GM18861 (cell line): Measurements from ENCODE around the gene SLC2A4RG.

ENCODE experiments used
- ATAC-seq: cut with Tn5 transposase; IDR thresholded peaks from one replicate; pipeline ENCODE4 v1.9.1; 2021; ENCODE audit not compliant: unreplicated experiment

SLC2A4RG gene

GRCh38 chr20:63740070-63740626 lies 572 bp downstream of the SLC2A4RG start:
- no peak for ATAC-seq

DNA sequence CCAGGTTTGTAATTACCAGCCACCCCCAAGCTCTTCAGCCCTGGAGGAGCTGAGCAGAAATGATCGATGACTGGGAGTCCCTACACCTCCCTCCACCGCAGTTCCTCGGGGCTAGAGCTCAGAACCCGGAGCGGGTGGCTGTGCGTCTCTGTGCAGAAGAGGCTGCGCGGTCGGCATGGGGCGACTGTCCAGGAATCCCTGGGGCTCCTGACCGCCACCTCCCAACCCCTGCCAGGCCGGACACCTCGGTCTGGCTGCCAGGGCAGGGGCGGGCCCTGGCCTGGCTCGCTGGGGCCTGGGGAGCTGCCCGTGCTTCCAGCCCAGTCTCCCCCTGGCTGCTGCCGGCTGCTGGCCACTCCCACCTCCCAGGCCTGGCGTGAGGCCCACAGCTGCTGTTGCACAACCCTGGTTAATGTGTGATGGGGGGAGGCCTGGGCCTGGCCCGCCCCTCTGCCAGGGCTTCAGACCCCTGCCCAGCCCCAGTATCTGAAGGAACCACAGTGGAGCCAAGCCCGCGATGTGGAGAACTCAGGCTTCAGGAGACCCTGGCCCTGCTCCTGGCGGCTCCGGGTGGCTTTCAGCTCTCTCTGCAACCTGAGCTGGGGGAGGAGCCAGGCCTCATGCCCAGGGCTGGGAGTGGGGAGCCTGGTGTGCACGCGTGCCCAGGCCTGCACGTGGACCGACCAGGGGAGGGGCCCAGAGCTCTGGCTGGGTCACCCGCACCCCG lies 1.2 kb downstream of the SLC2A4RG start:
- ATAC-seq = no peak

DNA sequence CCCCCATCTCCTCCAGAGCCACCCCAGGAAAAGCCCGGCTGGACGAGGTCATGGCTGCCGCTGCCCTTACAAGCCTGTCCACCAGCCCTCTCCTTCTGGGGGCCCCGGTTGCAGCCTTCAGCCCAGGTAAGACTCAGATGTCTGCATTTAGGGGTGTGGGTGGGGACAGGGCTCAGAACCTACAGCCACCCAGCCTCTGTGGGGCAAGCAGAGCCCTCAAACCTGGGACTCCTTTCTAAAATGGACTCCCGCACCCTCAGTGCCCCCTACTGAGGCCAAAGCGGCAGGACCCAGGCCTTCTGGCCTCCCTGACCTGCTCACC lies 1.7 kb downstream of the SLC2A4RG start:
- no peak for ATAC-seq

GRCh38 chr20:63741676-63742380 lies 2.3 kb downstream of the SLC2A4RG start:
- ATAC-seq = no peak

DNA sequence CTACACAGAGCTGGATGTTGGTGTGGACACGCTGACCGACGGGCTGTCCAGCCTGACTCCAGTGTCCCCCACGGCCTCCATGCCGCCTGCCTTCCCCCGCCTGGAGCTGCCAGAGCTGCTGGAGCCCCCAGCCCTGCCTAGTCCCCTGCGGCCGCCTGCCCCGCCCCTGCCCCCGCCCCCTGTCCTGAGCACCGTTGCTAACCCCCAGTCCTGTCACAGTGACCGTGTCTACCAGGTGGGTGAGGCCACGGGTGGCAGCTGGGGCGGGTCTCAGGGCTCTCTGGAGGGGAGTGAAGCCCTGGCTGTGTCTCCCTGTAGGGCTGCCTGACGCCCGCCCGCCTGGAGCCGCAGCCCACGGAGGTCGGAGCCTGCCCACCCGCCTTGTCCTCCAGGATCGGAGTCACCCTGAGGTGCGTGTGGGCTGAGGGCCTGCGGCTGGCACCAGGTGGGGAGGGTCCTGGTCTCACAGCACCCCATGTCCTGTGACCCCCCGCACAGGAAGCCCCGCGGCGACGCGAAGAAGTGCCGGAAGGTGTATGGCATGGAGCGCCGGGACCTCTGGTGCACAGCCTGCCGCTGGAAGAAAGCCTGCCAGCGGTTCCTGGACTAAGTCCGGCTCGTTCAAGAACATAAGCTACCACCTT lies 2.9 kb downstream of the SLC2A4RG start:
- ATAC-seq = no peak

DNA sequence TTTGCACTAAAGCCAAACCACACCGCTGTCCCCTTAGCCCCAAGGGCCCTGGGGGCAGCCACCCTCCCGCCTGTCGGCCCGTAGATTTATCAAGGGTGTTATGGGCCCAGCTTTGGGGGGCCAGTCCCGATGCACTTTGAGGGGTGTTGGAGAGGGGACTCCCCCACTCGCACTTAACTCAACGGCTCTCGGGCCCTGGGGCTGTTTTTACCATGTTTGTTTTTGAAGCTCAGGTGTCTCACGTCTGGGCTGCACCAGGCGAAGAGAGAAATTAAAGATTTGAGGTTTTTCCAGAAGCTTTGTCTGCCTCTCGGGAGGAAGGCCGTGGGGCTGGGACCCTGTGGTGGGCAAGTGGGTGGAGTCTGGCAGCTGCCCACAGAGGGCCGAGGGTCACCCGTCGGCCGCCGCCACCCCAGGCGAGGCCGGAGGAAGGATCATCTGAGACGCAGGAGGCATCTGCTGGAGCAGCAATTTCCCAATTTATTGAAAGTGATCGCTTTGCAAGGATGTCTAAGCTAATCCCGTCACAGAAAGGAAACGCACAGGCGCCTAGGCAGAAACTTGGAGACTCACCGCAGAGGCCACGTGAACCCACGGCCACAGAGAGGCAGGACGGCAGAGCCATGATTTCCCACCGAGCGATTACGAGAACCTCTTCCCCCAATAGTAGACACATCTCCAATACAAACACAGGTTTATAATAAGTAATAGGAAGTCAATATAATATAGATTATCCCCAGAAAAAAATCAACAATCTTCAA lies 3.8 kb downstream of the SLC2A4RG start:
- ATAC-seq = no peak

DNA sequence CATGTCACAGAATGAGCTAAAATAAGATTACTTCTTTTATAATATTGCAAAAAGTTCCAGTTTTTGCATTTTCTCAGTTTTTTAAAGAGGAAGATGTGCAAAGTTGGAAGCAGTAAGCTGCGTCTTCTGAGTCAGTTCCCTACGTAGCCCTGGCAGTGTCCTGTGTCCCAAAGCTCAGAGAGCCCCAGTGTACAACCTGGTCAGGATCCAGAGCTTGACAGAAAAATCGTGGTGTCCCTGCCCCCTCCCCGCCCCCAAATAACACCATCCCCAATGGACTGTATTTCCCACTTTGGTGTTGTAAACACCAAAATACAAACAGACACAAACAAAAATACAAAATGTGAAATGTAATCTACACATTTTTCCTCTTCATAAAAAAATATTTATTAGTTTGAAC lies 4.6 kb downstream of the SLC2A4RG start:
- no peak for ATAC-seq

DNA sequence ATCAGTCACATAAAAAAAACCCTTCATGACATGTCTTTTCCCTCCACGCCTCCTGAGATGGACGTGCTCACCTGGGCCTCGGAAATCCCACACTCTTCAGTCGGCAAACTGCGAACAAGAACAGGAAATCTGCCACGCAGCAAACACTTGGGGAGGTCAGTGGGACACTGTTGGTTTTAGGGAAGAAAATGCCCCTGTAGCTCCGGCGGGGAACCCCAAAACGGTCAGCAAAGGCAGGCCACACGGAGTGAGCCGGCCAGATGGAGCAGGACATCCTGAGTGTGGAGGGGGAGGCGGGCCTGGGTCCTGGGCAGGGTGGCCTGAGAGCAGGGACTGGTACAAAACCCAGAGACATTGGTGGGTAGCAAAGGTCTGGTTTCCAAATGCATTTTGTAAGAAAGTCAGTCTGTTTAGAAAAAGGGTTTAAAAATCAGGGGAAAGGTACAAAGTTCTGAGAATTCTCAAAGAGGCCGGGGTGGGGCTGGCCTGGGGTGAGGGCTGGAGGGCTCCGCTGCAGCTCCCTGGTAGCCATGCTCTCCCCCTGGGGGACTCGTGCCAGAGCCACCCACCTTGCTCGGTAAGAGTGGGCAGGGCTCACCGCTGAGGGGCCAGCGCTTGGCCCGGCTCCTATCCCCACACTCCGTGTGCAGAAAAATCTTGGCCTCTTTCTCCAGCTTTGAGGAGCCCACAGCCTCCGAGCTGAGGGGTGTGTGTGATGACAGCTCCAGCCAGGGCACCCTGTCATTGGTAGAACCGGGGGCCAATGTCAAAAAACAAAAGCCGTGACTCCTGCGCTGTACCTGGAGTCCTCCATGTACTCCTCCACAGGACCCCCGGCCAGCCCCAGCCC lies 5.2 kb downstream of the SLC2A4RG start:
- no peak for ATAC-seq

- ATAC-seq = no peak
Observed at GRCh38 chr20:63745424-63745805, 5.8 kb downstream of the SLC2A4RG start.

DNA sequence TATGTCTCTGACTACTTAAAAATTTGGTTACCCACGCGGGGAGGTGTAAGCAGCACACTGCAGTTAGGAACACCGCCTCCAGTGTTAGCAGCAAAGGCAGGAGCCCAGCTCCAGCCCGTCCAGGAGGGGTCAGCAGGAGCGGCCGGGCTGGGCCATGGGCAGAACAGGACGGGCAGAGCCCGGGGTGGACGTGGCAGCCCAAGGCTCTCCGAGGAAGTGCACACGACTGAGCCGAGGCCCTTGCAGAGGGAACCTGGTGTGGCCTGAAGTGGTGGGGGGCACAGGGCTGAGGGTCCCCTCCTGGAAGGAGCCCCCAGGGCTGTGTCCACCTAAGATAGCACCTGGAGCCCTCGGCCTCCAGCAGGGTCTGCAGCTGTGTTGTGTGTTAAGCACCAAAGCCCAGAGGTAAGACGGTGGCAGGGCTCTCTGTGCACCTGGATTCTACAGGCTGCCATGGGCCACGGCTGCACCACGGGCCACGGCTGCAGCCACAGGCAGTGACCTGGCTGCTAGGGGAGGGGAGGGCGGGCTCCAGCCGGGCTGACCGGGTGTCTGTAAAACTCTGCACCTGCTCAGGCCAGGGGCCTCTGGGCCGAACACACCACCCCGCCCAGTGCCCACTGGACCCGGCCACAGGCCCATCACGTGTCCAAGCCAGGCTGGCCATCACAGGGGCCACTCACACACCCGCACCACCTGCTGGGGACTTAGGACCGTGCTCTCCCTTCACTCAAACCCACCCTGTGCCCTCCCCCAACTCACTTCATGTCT lies 6.6 kb downstream of the SLC2A4RG start:
- no peak for ATAC-seq

- no peak for ATAC-seq
Observed at GRCh38 chr20:63746751-63747315, 7.3 kb downstream of the SLC2A4RG start.

- no peak for ATAC-seq
Observed at GRCh38 chr20:63747622-63748069, 8.1 kb downstream of the SLC2A4RG start.

- ATAC-seq = no peak
Observed at GRCh38 chr20:63748070-63748933, 8.7 kb downstream of the SLC2A4RG start.

DNA sequence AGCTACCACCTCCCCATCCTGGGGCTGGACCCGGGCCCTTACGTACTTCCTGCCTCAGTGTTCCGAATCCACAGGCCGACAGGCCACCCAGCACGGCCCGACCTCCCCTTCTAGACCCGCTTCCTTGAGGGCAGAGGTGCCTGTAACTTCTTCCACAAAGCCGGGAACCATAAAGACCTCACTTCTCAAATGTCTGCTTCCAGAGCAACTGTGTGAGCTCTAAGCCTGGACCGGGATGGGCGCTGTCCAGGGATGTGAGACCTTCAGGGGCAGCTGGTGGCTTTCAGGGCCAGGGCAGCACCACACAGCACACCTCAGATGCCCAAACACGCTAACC lies 9.3 kb downstream of the SLC2A4RG start:
- ATAC-seq = no peak

DNA sequence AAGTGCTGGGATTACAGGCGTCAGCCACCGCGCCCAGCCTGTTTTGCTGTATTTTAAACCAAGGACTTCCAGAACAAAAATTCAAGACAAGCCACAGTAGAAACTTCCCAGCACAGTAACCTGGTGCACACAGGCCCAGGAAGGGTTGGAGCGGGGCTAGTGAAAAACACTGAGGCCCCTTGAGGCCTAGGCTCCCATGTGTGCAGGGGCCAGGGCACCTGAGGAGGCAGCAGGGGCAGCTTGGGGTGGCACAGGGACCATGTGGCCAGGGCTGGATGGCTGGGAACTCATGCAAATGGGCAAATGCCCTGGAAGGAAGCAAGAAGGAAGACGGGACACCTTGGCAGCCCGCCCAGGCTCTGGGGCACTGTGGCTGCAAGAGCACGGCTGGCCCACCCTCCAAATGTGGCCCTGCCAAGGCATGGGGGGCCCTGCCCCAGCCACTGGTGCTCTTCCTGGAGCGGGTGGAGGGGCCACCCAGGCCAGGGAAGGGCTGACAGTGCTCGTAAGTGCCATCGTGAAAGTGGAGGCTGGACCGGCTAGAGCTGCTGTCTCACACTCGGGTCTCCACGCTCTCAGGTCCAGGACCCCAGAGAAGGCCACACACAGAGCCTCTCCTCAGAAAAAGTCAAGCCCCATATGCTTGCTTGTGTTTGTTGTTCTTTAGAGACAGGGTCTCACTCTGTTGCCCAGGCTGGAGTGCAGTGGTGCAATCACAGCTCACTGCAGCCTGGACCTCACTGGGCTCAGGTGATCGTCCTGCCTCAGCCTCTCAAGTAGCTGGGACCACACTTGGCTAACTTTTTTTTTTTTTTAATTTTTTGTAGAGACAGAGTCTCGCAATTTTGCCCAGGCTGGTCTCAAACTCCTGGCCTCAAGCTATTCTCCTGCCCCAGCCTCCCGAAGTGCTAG lies 10.3 kb downstream of the SLC2A4RG start:
- no peak for ATAC-seq

DNA sequence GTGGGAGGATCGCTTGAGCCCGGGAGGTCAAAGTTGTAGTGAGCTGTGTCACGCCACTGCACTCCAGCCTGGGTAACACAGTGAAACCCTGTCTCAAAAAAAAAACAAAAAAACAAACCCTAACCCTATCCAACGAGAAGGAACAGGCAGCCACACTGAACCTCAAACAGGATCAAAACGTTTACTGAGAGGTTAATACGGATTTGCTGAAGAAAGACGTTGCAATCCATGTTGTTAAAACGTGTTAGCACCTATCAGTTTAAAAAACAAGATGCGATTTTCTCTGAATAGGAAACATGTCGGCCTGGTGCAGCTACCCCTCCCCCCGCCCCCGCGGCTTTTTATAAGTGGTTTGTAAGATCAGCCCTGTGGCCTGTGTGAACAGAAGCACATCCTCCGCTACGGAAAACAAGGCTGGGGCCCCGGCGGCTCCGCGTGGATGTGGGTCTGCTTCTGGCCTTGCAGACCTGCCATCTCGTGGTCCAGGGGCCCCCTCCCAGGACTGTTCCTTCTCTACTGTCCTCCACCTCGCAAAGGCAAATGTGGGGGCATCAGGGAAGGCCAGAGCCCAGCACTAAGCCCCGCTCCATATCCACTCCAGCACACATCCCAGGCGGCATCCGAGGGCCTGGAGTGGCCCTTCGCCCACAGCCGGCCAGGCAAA lies 11.4 kb downstream of the SLC2A4RG start:
- ATAC-seq = no peak
